T1000 (cell line): ENCODE results near the gene CLEC4D.
"Not testable (repeated sequence)": the region's sequence is repeated elsewhere in the genome, so short reads cannot be mapped to it uniquely, and the experiment has no call there.

Experiments used
- DNase-seq: peaks from one replicate; lab custom pipeline; 2025; ENCODE audit warnings: mixed read lengths; lab: John Stamatoyannopoulos, UW

The CLEC4D gene

DNA sequence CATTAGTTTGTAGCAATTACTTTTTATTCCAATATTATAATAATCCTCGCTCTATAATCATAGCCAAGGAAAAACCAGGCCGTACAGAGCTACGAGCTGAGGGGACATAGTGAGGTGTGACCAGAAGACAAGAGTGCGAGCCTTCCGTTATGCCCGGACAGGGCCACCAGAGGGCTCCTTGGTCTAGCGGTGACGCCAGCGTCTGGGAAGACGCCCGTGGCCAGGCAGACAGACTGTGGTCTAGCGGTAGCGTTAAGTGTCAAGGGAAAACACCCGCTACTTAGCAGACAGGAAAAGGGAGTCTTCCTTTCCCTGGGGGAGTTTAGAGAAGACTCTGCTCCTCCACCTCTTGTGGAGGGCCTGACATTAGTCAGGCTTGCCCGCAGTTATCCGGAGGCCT is 24.5 kb downstream of the CLEC4D start:
- DNase-seq = not testable (repeated sequence)

DNA sequence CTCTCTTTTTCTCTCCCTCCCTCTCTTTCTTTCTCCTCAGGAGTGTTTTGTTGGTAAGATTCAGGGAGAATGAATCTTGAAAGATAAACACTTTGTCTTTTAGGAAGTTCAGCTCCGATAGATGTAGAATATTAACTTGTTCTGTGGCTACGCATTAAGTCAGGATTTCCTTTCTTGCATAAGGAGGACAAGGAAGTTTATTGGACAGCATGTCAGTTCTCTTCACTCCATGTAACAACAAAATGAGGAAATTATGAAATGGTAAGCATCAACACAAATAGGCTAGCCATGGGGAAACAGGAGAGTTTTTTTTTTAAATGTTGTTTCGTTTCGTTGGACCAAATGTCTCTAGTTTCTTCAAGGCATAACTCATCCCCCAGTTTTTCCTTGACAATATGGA is 27.5 kb downstream of the CLEC4D start, which contains the start of gene CLEC4E:
Gene CLEC4E (minus strand): TSS at position 75 of the 400 bp plus-strand sequence. CDS start 108 bp downstream, outside the sequence.
- not testable (repeated sequence) for DNase-seq

DNA sequence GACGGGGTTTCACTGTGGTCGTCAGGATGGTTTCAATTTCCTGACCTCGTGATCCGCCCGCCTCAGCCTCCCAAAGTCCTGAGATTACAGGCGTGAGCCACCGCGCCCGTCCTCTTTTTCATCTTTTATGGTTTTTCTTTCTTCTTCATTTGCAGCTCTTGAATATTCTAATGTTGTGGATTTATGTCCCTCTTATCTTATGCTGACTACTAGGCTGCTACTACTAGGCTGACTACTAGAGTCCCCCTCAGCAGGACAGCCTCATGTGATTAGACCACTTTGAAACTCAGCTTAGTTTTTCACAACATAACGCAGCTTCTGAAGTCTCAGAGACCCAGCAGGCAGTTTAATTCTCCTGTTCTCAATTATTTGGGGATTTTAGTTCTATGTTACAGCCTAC is 28.3 kb downstream of the CLEC4D start:
- no peak for DNase-seq

DNA sequence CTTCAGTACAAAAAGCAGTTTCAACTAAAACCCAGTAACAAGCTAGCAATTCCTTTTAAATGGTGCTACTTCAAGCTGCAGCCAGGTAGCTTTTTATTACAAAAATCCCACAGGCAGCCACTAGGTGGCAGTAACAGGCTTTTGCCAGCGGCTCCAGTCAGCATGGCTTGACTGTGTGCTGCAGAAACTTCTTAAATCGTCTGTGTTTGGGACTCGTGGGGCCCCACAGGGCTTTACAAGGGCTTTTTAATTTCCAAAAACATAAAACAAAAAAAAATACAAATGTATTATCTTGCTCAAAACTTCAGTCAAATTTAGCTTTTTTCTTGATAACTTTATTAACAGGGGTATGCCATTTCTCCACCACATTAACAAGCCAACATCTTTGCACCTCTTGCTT is 31.0 kb downstream of the CLEC4D start:
- DNase-seq = peak; percentile 13

DNA sequence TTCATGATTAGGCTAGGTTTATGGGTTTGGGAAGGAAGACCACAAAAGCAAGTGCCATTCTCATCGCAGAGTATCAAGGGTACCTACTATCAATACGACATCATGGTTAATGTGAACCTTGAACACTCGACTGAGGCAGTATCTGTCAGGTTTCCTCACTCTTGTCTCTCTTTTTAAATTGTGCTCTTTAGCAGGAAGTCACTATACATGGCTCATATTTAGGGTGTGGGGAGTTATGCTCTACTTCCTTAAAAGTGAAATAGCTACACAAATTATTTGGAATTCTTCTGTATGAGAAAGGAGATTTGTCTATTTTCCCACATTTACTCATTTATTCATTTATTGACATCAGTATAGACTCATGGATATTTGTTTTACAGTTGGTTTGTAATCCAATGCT is 33.3 kb downstream of the CLEC4D start:
- DNase-seq = no peak

DNA sequence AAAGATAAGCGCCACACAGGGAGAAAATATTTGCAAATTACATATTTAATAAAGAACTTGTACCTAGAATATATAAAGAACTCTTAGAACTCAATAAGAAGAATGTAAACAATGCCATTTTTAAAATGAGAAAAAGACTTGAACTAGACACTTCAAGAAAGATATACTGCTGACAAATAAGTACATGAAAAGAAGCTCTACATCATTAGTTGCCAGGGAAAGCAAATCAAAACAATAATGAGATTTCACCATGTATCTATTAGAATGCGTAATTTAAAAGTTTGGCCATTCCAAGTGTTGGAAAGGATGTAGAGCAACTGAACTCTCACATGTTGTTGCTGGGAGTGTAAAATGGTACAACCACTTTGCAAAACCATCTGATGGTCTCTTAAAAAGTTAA is 34.3 kb downstream of the CLEC4D start:
- DNase-seq = no peak

DNA sequence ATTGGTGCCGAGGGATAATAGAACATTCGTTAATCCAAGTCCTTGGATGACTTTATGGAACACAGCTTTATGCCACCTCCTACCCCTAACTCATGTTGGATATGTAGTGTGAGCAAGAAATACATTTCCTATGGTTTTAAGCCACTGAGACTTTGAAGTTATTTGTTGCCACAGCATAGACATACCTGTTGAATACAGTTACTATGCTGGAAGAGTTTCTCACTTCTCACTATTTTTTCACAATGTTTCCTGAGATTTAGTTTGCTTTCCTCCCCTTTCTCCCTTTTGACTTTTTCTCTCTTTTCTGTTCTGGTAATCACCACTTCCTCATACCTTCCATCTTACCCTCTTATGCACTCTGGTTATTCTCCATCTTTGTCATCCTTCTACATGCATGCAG is 34.9 kb downstream of the CLEC4D start:
- no peak for DNase-seq

DNA sequence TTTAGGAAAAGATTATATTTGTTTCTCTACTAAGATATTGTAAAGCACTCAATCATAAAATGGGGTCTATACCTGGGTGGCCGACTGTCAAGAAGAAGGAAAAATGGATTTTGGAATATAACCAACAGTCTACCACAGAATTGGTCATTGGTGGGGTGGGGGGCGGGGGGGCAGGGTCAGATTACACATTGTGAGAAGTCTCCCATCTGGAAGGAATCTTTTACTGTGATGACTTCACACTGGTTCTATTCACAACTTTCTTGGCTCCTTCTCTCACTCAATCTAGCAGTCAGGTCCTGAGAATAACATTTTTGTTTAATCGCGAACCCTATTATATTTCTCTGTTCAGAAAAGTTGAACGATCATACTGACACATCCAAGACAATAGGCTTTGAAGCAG is 36.1 kb downstream of the CLEC4D start:
- DNase-seq = no peak

DNA sequence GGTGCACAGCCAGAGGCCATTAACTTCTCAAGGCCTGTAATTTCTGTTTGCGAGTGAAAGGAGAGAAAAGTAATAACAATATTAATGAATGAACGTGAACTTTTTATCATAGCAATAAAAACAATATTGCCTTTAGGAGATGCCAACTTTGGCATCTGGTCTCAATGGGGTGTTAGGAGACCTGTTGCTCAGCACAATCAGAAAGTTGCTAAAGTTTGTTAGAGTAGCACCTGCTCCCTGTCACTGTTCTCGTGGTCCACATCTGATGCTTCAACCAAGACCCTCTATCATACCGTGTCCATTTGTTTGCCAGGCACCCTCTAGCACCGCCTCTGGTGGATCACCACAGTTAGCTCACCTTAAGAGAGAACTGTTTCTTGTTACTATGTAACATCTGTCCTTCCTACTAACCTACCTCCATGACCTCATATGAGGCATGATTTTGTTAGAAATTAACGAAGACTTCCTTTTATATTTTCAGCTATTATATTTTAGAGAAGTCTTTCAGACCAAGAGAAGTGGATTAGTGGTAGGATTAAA is 39.9 kb downstream of the CLEC4D start:
- no peak for DNase-seq

DNA sequence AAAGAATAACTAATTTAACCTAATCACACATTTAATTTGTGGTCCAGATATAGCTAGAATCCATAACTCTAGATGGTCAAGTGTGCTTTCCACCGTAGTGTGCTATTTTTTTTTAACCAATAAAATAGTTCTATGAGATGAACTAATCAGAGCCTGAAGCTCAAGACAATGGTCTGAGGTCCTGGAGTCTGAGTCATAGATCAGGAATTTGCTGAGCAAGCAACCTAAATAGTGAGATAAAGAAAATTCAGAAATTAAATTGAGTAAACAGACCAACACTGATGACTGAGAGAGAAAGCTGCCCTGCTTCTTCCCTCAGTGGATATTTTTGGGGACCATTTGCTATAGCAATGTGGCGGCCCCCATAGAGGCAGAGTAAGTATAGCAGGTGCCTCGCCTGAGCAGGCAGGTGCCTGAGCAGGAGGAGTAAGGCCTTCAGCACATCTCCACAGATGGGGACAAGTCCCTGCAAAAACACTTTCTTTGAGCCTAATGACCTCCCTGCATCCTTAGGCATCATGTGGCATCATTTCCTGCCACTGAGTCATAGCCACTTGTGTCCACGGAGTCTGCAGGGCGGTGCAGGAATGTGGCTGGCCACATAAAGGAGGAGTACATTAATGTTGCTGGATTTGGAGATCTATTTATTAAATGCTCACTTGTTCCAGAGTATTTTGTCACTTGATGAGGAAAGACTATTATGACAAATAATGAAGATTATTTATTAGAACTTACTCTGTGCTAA is 41.3 kb downstream of the CLEC4D start:
- no peak for DNase-seq

DNA sequence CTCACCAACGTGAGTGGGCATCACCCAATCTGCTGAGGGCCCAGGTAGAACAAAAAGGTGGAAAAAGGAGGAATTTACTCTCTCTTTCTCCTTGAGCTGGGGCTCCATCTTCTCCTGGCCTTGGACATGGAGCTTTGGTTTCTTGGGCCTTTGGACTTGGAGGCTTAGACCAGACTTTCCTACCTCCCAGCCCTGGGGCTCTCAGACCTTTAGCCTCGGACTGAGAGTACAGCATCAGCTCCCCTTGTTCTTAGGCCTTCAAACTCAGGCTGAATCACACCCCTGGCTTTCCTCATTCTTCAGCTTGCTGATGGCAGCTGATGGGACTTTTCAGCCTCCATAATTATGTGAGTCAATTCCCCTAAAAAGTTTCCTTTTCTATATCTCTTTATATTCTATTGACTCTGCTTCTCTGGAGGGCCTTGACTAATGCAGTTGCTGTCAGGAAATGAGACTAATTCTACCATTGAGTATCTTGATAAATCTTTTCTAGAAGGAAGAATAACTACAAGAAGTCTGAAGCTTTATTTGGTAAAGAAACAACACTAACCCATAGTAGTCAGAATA is 43.3 kb downstream of the CLEC4D start:
- no peak for DNase-seq

DNA sequence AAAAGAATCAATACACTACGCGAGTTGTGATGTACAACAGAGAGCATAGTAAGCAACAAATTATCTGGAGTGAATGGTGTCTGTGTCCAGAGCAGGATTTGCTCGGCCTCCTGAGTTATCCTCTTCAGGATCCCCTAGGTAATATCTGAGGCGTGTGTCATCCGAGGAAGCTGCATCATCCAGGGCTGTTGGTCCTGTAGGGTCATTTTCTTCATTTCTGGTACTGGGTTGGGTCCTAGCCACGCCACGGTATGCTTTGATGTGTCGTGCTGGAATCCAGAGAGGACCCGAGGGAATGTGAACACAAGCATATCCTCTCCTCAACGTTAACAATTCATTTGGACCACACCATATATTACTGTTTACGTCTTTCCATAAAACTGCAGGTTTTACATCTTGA is 46.4 kb downstream of the CLEC4D start:
- DNase-seq = no peak

DNA sequence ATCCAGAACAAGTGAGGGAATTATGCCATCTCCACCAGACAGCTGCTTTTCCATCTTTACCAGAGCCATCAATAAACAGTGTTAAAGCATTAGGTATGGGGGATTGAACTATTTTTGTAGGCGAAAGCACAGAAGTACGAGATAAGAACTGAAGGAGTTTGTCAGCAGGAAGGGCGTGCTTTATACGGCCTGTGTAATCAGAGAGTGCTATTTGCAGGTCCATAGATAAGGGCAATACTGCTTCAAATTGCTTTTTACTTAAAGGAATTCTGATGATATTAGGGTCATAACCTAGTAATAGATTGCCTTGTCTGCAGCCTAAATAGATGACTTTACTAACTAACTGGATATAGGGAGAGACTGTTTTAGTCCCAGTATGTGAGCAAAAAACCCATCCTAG is 47.7 kb downstream of the CLEC4D start:
- no peak for DNase-seq

DNA sequence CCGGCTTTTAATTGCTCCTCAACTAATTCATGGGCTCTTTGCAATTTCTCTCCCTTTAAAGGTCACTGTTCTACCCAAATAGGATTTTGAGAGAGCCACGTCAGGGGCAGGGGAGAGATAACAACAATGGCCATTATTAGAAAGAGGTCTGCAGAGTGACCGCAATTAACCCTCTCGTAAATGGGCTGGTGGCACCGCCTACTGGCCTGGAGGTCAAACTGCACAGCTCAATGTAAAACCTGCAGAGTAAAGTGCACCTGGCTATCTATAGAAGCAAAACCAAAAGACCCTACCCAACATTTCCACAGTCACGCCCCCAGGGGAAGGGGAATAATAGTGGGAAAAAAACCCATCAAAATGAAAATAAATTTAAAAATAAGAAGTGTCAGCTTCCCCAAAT is 49.0 kb downstream of the CLEC4D start:
- DNase-seq = no peak

DNA sequence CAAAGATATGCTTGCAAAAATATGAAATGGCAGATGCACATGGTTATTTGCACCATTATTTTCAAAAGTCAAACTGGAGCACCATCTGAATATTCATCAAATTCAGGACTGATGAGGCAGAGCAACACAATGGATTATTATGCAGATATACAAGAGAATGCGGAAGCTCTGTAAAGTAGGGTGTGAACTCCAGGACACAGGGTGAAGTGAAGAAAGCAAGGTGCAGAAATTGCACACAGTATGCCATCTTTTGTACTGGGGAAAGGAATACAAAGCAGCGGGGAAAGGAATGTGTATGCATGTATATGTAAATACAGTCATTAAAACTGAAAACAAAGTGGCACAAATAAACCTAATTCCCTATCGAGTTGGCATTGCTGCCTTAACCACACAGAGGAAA is 50.1 kb downstream of the CLEC4D start:
- DNase-seq = no peak

DNA sequence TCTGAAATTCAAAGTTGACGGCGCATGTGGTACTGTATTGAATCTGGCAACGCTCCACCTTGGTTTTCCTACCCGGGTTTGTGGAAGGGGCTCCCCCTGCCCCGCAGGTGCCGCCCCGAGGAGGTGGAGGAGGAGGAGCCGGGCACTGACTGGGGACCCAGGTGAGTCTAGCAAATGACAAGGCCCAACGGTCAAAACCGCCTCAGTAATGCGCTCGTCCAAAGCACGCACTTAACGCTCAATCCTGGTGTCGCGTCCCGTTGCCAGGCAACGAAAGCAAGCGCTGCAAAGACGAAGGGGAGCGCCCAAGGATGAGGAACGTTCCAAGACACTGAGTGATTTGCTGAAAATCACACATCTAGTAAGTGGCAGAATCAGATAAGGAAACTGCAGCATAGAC is 51.4 kb downstream of the CLEC4D start:
- DNase-seq = no peak

DNA sequence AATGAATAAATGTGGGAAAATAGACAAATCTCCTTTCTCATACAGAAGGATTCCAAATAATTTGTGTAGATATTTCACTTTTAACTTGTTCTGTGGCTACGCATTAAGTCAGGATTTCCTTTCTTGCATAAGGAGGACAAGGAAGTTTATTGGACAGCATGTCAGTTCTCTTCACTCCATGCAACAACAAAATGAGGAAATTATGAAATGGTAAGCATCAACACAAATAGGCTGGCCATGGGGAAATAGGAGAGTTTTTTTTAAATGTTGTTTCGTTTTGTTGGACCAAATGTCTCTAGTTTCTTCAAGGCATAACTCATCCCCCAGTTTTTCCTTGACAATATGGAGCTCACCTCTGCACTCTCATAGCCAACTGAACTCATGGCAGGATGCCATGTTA is 52.7 kb downstream of the CLEC4D start:
- not testable (repeated sequence) for DNase-seq

DNA sequence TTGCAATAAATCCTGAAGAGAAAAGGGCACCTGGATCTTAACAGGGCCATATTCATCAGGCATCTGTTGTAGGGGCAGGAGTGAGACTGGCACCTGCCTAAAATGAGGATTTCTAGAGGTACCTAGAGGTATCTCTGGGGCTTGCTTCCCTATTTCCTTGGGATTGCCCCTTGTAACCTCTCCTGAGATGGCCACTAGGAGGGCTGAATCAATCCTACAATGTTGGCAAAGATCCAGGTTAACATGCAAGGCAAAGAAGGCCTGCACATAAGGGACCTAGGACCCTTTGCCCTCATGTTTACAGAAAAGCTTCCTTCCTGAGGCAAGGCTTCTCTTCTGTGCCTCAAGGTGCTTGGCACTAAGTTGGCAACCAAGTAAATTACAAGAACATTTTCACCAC is 53.2 kb downstream of the CLEC4D start:
- no peak for DNase-seq
